PFSK-1 (cell line): ENCODE results near the gene USB1.

ENCODE experiments used
- POLR2AphosphoS5 ChIP-seq: IDR thresholded peaks from 2 replicates; pipeline ENCODE4 v1.6.1; 2012; ENCODE audit warnings: low read depth, mild to moderate bottlenecking, control low read depth, low read length, moderate library complexity
- REST ChIP-seq, 2 experiments: IDR thresholded peaks; 2 replicates each; pipeline versions ENCODE4 v1.6.1 to v1.8.0; 2011 to 2012; ENCODE audit warnings: low read depth in 2 of 2, low read length in 2 of 2, control low read depth in 1 of 2, inconsistent platforms in 1 of 2, mild to moderate bottlenecking in 1 of 2, moderate library complexity in 1 of 2; ENCODE audit not compliant: insufficient read depth in 1 of 2

GRCh38 chr16:58028541-58029070 is 27.4 kb downstream of the USB1 start:
- TF ChIP-seq POLR2AphosphoS5, result no peak
- TF ChIP-seq REST (IDR thresholded peaks at IDR 0.05; ENCODE audit: insufficient read depth in 1 of 2, low read depth in 2 of 2, low read length in 2 of 2), result no peak
